Measurements from ENCODE around the gene ID1. TPM values are rescaled to one million over a fixed set of nuclear protein-coding genes. Genes with fewer than 3 reads are reported as not detected.
"Not testable (repeated sequence)": the region's sequence is repeated elsewhere in the genome, so short reads cannot be mapped to it uniquely, and the experiment has no call there.

ID1 gene
- total RNA-seq, 1 donor from 2014 or later, result 89.5 TPM

GRCh38 chr20:31594558-31595379 is 10.3 kb upstream of the ID1 start:
- DNase-seq (peak; percentile 63), ATAC-seq (ENCODE audit: poor library complexity) (peak; percentile 22)
- intact Hi-C loops (cut with DNase I), result no loop called here

- intact Hi-C loops (cut with DNase I), result no loop called here
- ATAC-seq (ENCODE audit: poor library complexity) (no peak), DNase-seq (no peak)
Observed at GRCh38 chr20:31595380-31595653, 9.8 kb upstream of the ID1 start.

- ATAC-seq (ENCODE audit: poor library complexity) (peak; percentile 94), DNase-seq (peak; percentile 91)
- intact Hi-C loops (cut with DNase I), result no loop called here
Observed at GRCh38 chr20:31595654-31596411, 9.3 kb upstream of the ID1 start.

GRCh38 chr20:31596412-31596715 is 8.7 kb upstream of the ID1 start:
- ATAC-seq (ENCODE audit: poor library complexity); DNase-seq; intact Hi-C loops (cut with DNase I): not testable (repeated sequence)

GRCh38 chr20:31596831-31597480 is 8.1 kb upstream of the ID1 start:
- DNase-seq (no peak), ATAC-seq (ENCODE audit: poor library complexity) (no peak)
- intact Hi-C loops (cut with DNase I), result no loop called here

GRCh38 chr20:31597481-31597855 is 7.6 kb upstream of the ID1 start:
- ATAC-seq (ENCODE audit: poor library complexity) (no peak), DNase-seq (no peak)
- intact Hi-C loops (cut with DNase I), result no loop called here

GRCh38 chr20:31602431-31602778 is 2.7 kb upstream of the ID1 start:
- DNase-seq (peak; percentile 2), ATAC-seq (ENCODE audit: poor library complexity) (no peak)
- intact Hi-C loops (cut with DNase I), result no loop called here

- peak; percentile 30 for DNase-seq
- no peak for ATAC-seq (ENCODE audit: poor library complexity)
- intact Hi-C loops (cut with DNase I), result no loop called here
Observed at GRCh38 chr20:31602779-31603441, 2.2 kb upstream of the ID1 start.

GRCh38 chr20:31603822-31604566 is 1.1 kb upstream of the ID1 start:
- DNase-seq (peak; percentile 95), ATAC-seq (ENCODE audit: poor library complexity) (peak; percentile 84)
- intact Hi-C loops (cut with DNase I), result no loop called here

- DNase-seq (no peak), ATAC-seq (ENCODE audit: poor library complexity) (no peak)
- intact Hi-C loops (cut with DNase I), result no loop called here
Observed at GRCh38 chr20:31604567-31605030, 490 bp upstream of the ID1 start.

- no peak for ATAC-seq (ENCODE audit: poor library complexity)
- intact Hi-C loops (cut with DNase I), result no loop called here
- DNase-seq, result peak; percentile 53
Observed at GRCh38 chr20:31605902-31606803, 1.1 kb downstream of the ID1 start.

- intact Hi-C loops (cut with DNase I), result no loop called here
- ATAC-seq (ENCODE audit: poor library complexity) (no peak), DNase-seq (peak; percentile 40)
Observed at GRCh38 chr20:31606804-31607639, 1.9 kb downstream of the ID1 start.

- no peak for DNase-seq
- intact Hi-C loops (cut with DNase I), result no loop called here
Observed at GRCh38 chr20:31607640-31608250, 2.7 kb downstream of the ID1 start.

GRCh38 chr20:31608251-31608945 is 3.3 kb downstream of the ID1 start:
- intact Hi-C loops (cut with DNase I), result no loop called here
- ATAC-seq (ENCODE audit: poor library complexity) (peak; percentile 3), DNase-seq (peak; percentile 84)

More at GRCh38 chr20:31607640-31608250, 2.7 kb downstream of the ID1 start:
- no peak for ATAC-seq (ENCODE audit: poor library complexity)

- intact Hi-C loops (cut with DNase I), result loop anchor here (2.0 kb wide), 1 partner anchor 43 kb away; no protein-coding TSS in a partner anchor
- ATAC-seq (ENCODE audit: poor library complexity), result not testable (repeated sequence)
Observed at GRCh38 chr20:31612271-31612640, 7.2 kb downstream of the ID1 start.

GRCh38 chr20:31615416-31615815 is 10.3 kb downstream of the ID1 start:
- intact Hi-C loops (cut with DNase I), result no loop called here
- ATAC-seq (ENCODE audit: poor library complexity) (no peak), DNase-seq (no peak)

More at GRCh38 chr20:31612271-31612640, 7.2 kb downstream of the ID1 start:
- not testable (repeated sequence) for DNase-seq
